B cell (primary cell): ENCODE results near the gene AUTS2.

Experiments
- CTCF ChIP-seq: fragments of 200-600 bp; IDR thresholded peaks from one replicate; pipeline ENCODE4 v1.8.0; 2022; ENCODE audit warnings: antibody characterized with exemption, mild to moderate bottlenecking
- EZH2 ChIP-seq: IDR thresholded peaks from 2 replicates; pipeline ENCODE4 v1.6.1; 2012; ENCODE audit warnings: borderline replicate concordance, low read depth, mild to moderate bottlenecking, moderate library complexity, low read length; ENCODE audit not compliant: insufficient read depth, poor library complexity, severe bottlenecking

GRCh38 chr7:70830060-70830395 is 1231.8 kb downstream of the AUTS2 start:
- TF ChIP-seq CTCF: no peak
- no peak for TF ChIP-seq EZH2
